ENCODE data around the gene MTHFD2L.

Gene MTHFD2L

GRCh38 chr4:74133786-74134499 lies 24.0 kb upstream of the MTHFD2L start:
- DNase-seq: peak; percentile 86

- no peak for DNase-seq
Measured at GRCh38 chr4:74134500-74134852, 23.4 kb upstream of the MTHFD2L start.

- no peak for DNase-seq
Measured at GRCh38 chr4:74146581-74147129, 11.3 kb upstream of the MTHFD2L start.

- DNase-seq: no peak
Measured at GRCh38 chr4:74148205-74148604, 9.7 kb upstream of the MTHFD2L start.

GRCh38 chr4:74152836-74153235 lies 5.1 kb upstream of the MTHFD2L start:
- DNase-seq: no peak

- DNase-seq: no peak
Measured at GRCh38 chr4:74156521-74156920, 1.4 kb upstream of the MTHFD2L start.

- no peak for DNase-seq
Measured at GRCh38 chr4:74157154-74157553, 764 bp upstream of the MTHFD2L start.

GRCh38 chr4:74158466-74159142 lies 686 bp downstream of the MTHFD2L start:
- peak in 1 of 2 donors; percentile 7 for DNase-seq

GRCh38 chr4:74159143-74159709 lies 1.3 kb downstream of the MTHFD2L start:
- peak; percentile 24 to 52 for DNase-seq

- no peak for DNase-seq
Measured at GRCh38 chr4:74161666-74162450, 3.9 kb downstream of the MTHFD2L start.

- DNase-seq: peak; percentile 20 to 25
Measured at GRCh38 chr4:74166135-74166534, 8.2 kb downstream of the MTHFD2L start.

GRCh38 chr4:74166818-74167217 lies 8.9 kb downstream of the MTHFD2L start:
- DNase-seq: no peak

- DNase-seq: no peak
Measured at GRCh38 chr4:74167585-74167984, 9.7 kb downstream of the MTHFD2L start.

- DNase-seq: no peak
Measured at GRCh38 chr4:74168841-74169240, 10.9 kb downstream of the MTHFD2L start.

GRCh38 chr4:74173321-74173720 lies 15.4 kb downstream of the MTHFD2L start:
- DNase-seq: no peak

- no peak for DNase-seq
Measured at GRCh38 chr4:74174421-74174820, 16.5 kb downstream of the MTHFD2L start.

- no peak for DNase-seq
Measured at GRCh38 chr4:74174941-74175340, 17.0 kb downstream of the MTHFD2L start.

GRCh38 chr4:74175379-74175778 lies 17.5 kb downstream of the MTHFD2L start:
- DNase-seq: no peak

- DNase-seq: no peak
Measured at GRCh38 chr4:74178798-74179197, 20.9 kb downstream of the MTHFD2L start.

- no peak for DNase-seq
Measured at GRCh38 chr4:74181219-74181618, 23.3 kb downstream of the MTHFD2L start.

GRCh38 chr4:74188912-74189311 lies 31.0 kb downstream of the MTHFD2L start:
- DNase-seq: no peak

GRCh38 chr4:74189331-74190043 lies 31.6 kb downstream of the MTHFD2L start:
- peak; percentile 11 to 66 for DNase-seq

Data from inflammatory macrophage (primary cell).